Gastrocnemius medialis (tissue), 4 donors: Measurements from ENCODE around the gene GDAP2.

Experiments used
- CTCF ChIP-seq, 5 experiments: fragments of 450-650 bp in 3 of 5; fragments of 200-600 bp in 2 of 5; sonication (generic) in 2 of 5; IDR thresholded peaks in 4 of 5; conservative IDR thresholded peaks in 1 of 5; 1 replicate in 4 of 5; 2 replicates in 1 of 5; pipeline ENCODE4 v1.5.1; 2016 to 2019; ENCODE audit warnings: antibody characterized with exemption in 5 of 5, mild to moderate bottlenecking in 3 of 5, moderate library complexity in 3 of 5
- POLR2A ChIP-seq, 2 donors: fragments of 450-650 bp; IDR thresholded peaks; one replicate each; pipeline ENCODE4 v1.6.1; 2017; ENCODE audit warnings: antibody characterized with exemption in 2 of 2, mild to moderate bottlenecking in 2 of 2, moderate library complexity in 2 of 2

GRCh38 chr1:117814856-117815797 is 114.3 kb downstream of the GDAP2 start:
- no peak for TF ChIP-seq CTCF (IDR thresholded peaks at IDR 0.05 in 4 of 5, conservative IDR thresholded peaks at IDR 0.05 in 1 of 5)
- TF ChIP-seq POLR2A (IDR thresholded peaks at IDR 0.05): no peak
